Adrenal gland (tissue), 5 donors: ENCODE results near the gene STN1.

ENCODE experiments used
- POLR2A ChIP-seq, 2 donors: fragments of 450-650 bp; IDR thresholded peaks; one replicate each; pipeline ENCODE4 v1.6.1; 2017; ENCODE audit warnings: antibody characterized with exemption in 2 of 2, mild to moderate bottlenecking in 2 of 2, moderate library complexity in 1 of 2
- TF ChIP-seq, protein P1 (sequence below), 6 experiments: fragments of 450-650 bp in 4 of 6; fragments of 200-600 bp in 2 of 6; sonication (generic) in 1 of 6; IDR thresholded peaks; 1 replicate in 5 of 6; 2 replicates in 1 of 6; pipeline versions ENCODE4 v1.5.1 to v1.8.0; 2016 to 2021; ENCODE audit warnings: antibody characterized with exemption in 6 of 6, mild to moderate bottlenecking in 2 of 6, moderate library complexity in 1 of 6
- donor health status: DM: no; HTN: no; CAD: no.

DNA sequence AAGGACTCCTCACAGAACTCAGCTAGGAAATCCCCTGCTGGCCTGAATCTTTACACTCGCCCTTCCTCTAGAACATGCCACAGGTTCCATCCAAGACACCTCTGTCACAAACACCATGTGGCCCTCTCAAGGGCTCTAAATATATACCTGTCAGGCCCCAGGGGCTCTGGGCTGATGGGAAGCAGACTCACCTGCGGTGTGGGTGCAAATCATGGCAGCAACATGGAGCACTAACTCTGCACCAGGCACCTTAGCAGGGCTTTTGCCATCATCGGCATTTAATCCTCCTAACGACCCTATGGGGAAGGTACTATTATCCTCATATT, 80.0 kb downstream of the STN1 start:
- TF ChIP-seq, protein P1, sequence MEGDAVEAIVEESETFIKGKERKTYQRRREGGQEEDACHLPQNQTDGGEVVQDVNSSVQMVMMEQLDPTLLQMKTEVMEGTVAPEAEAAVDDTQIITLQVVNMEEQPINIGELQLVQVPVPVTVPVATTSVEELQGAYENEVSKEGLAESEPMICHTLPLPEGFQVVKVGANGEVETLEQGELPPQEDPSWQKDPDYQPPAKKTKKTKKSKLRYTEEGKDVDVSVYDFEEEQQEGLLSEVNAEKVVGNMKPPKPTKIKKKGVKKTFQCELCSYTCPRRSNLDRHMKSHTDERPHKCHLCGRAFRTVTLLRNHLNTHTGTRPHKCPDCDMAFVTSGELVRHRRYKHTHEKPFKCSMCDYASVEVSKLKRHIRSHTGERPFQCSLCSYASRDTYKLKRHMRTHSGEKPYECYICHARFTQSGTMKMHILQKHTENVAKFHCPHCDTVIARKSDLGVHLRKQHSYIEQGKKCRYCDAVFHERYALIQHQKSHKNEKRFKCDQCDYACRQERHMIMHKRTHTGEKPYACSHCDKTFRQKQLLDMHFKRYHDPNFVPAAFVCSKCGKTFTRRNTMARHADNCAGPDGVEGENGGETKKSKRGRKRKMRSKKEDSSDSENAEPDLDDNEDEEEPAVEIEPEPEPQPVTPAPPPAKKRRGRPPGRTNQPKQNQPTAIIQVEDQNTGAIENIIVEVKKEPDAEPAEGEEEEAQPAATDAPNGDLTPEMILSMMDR (IDR thresholded peaks at IDR 0.05): no peak
- TF ChIP-seq POLR2A (IDR thresholded peaks at IDR 0.05): no peak
